SIG-M5 treated with dmso at 0.1 percent for 504 hours (cell line): ENCODE measurements around the gene NANOS2.
A peak's percentile ranks its signal among the peaks of the same experiment; 100 is the strongest.
"Not testable (repeated sequence)": the region's sequence is repeated elsewhere in the genome, so short reads cannot be mapped to it uniquely, and the experiment has no call there.

Experiments used
- DNase-seq: peaks from one replicate; lab custom pipeline; 2025; ENCODE audit not compliant: unreplicated experiment; lab: John Stamatoyannopoulos, UW

NANOS2 gene

DNA sequence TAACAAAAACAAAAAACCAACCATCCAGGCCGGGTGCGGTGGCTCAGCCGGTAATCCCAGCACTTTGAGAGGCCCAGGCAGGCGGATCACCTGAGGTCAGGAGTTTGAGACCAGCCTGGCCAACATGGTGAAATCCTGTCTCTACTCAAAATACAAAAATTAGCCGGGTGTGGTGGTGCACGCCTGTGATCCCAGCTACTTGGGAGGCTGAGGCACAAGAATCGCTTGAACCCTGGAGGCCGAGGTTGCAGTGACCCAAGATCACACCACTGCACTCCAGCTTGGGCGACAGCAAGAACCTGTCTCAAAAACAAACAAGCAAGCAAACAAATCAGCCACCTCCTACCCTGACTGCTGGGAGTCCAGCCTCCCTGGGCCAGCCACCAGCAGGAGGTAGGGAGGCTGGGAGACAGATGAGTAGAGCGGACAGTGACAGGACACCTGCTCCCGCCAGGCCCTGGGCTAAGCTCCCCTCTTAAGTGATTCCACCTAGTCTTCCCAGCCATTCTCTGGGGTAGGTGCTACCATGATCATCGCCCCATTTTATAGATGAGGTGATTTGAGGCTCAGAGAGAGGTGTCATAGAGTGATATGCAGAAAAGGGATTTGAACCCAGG lies 18.5 kb downstream of the NANOS2 start:
- DNase-seq: not testable (repeated sequence)

DNA sequence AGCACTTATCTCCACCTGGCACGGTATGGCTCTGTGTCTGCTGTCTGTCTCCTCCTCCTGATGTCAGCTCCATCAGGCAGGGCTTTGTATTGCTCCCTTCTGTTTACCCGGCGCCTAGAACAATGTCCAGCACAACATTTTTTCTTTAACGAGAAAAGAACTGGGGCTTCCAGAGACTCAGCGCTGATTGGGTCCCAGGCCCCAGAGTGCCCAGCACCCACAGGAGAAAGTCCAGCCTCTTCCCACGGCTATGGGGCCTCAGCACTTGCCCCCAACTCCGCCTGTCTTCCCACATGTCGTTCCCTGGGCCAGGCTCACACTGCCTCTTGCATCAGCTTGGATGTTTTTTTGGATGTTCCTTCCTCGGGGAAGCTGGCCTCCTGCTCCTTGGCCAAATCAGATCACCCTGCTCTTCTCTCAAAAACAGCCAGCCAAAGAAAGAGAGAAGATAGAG lies 19.0 kb downstream of the NANOS2 start:
- DNase-seq: no peak

DNA sequence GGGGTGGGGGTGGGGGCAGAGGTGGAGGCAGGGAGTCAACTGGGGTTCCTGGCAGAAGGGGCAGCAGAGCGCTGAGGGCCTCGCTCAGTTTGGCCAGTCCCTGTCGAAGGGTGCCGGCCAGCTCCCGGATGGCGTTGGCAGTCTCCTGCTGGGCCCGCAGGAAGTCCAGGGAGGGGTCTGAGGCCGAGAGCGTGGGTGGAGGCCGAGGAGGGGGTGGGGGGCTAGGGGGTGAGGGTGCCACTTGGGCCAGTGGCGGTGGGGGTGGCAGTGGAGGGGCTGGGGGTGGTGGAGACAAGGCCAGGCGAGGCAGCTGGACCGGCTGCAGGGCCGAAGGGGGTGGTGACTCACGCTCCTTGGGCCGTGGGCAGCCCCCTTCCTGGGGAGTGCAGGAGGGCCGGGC lies 23.7 kb downstream of the NANOS2 start:
- DNase-seq: no peak

DNA sequence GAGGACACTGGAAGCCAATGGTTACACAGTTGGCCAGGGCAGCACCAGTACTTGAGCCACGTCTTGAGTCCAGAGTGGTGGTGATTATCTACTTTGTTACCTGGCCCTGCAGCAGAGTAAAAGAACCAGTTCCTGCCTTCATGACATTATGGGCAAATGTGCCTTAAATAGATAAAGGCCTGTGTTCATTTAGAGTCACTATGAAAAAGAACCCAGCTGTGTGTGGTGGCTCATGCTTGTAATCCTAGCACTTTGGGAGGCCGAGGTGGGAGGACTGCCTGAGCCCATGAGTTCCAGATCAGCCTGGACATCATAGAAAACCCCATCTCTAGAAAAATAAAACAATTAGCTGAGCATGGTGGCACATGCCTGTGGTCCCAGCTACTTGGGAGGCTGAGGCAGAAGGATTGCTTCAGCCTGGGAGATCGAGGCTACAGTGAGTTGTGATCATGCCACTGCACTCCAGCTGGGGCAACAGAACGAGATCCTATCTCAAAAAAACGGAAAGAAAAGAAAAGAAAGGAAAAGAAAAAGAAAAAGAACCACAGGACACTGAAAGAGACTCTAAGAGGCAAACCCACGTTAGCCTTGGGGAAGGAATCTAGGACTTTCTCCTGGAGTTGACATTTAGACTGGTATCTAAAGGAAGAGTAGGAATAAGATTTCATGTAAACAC lies 25.2 kb downstream of the NANOS2 start:
- DNase-seq: no peak

GRCh38 chr19:45887200-45887710 lies 27.3 kb downstream of the NANOS2 start:
- no peak for DNase-seq

DNA sequence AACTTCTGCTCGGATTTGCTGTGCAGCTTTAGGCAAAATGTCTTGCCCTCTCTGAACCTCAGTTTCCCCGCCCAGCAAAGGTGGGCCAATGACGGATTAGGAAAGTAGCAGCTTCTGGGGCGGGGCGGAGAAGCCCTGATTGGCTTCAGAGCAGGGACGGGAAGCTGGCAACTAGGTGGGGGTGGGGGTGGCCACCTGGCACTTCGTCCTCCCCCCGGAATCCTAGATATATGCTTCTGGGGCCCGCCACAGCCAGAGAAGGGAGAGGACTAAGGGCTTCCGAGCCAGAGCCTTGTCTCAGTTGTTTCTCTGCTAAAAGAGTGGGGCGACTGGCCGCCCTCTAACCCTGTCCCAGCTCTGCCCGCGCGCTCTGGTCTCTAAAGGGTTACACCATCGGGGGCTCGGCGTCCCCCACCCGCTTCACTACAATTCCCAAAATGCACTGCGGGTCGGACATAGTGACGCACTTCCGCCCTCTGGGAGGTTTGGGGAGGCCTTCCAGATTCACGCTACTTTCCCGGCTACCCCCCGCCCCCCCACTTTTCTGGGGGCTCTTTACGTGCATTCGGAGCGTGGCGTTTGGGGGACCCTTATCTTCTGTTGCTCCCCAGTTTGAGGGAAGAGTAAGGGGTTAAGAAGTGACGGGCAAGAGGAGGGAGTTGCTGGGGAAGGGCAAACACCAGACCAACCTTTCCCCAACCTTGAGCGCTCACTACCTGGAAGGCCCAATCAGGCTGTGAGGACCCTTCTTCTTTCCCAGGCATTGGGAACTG lies 28.0 kb downstream of the NANOS2 start:
- peak; percentile 88 for DNase-seq

DNA sequence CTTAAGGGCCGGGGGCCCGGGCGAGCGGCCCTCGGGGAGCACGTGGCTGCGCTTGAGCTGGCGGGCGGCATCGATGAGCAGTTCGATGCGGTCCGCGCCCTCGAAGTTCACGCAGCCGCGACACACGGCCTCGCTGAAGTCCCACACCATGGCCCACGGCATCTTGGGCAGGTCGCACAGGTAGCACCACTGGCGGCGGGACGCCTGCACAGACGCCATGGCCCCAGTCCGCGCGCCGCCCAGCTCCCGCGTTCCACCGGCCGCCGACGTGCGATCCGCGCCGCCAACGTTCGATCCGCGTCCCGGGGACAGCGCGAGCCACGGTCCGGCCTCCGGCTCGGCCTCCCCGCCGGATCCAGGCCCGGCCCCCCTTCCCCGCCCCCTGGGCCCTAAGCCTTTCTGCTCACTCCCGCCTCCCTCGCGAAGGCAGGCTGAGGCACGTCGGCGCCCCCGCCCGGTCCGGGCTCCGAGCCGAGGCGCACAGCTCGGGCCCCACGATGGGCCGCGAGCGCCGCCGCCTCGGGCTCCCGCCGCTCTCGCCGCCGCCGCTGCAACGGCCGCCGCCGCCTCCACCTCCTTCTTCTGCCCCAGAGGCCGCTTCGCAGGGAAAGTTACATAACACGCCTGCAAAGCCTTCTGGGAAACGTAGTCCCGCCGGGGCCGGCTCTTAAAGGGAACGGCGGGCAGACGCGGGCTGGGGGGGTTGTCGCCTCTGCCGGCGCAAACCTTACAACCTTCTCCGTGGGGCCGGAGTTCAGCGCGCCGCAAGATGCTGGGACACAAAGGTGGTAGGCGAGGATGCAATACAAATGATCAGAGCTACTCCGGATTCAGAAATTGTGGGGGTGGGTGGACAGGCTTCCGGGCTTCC lies 28.8 kb downstream of the NANOS2 start, which contains the start of gene IRF2BP1:
IRF2BP1 (minus strand) TSS at position 586 of the 871 bp plus-strand sequence; CDS start at position 219, 367 bp downstream.
- peak; percentile 92 for DNase-seq

GRCh38 chr19:45884682-45885555 lies 29.7 kb downstream of the NANOS2 start:
- no peak for DNase-seq

DNA sequence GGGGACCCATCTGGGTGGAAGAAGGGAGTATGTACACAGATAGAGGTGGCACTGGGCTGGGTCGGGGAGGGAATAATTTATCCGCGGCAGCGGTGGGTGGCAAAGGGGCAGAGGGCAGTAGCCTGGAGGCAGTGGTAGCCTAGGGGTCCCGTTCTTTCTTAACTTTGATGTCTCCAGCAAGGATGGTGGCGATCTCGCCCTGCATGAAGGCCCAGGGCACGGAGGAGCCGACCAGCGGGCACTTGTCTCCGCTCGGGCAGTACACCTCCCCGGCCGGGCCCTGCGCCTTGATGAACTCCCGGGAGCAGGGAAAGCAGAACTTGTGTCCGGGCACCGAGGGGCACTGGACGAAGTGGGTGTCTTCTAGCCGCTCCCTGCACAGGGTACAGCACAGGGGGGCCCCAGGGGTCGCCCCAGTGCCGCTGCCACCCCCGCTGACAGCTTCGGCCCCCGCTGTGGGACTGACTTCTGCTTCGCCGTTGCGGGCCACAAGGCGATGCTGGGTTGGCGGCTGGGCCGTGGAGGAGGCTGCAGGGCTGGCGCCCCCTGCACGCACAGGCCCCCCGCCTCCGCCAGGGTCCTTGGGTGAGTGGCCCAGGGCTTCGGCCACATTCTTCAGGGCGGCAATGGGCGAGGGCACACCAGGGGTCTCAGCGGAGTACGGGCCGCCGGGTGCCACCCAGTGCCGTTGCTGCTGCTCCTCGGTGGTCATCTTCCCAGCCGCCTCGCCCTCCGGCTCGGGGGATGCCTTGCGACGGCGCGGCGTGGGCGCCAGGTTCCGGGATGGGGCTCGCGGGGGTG lies 30.5 kb downstream of the NANOS2 start:
- no peak for DNase-seq

DNA sequence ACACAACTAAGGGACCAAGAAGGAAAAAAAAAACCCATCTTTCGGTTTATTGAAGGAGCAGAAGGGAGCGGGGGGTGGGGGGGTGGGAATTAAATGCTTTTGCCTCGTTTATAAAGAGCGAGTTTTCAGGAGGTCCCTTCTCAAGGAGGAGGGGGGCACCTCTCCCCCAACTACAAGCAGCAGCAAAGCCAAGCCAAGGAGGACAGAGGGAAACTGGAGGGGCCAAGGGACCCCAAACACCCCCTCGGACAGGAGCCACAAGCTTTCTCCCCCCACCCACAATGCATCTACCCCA lies 31.0 kb downstream of the NANOS2 start:
- DNase-seq: no peak

DNA sequence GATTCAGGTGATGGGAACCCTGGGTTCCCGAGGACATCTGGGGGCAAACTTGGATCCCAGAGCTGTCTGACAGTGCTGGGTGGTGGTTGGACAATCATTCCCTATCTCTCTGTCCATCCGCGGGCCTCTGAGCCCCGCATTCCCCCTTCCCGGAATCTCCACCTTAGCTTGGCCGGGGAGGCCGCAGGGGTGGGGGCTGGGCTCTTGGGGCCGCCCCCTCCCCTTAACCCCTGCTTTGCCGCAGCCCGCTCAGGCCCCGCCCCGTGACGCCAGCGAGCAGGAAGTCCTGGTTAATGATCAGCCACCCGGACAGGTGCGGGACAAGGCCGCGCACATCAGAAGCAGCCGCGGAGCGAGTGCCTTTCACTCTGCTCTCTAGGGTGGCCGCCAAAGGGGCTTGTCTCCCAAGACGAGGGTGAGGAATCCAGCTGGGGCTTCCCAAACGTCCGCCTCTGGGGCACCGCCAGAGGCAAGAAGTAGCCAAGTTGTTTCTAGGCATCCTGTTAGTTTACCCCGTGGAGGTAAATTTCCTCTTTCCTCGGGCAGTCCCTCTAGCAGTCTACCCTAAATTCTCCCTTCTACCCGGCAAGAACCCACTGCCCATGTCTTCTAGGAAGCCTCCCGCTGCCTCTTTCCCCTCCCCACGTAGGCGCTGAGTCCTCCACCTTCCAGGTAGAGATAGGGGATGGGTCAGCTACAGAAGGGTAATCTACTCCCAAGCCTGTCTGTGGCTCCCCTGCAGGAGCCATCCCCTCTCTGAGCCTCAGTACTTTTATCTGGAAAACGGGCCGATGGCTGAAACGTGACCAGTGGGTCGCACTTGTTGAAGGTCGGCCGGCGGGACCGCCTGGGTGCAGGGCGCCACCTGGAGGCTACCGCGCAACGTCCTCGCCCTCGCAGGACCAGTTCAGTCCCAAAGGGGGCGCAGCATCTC lies 31.7 kb downstream of the NANOS2 start:
- peak; percentile 80 for DNase-seq

GRCh38 chr19:45881909-45882528 lies 32.6 kb downstream of the NANOS2 start:
- DNase-seq: no peak

DNA sequence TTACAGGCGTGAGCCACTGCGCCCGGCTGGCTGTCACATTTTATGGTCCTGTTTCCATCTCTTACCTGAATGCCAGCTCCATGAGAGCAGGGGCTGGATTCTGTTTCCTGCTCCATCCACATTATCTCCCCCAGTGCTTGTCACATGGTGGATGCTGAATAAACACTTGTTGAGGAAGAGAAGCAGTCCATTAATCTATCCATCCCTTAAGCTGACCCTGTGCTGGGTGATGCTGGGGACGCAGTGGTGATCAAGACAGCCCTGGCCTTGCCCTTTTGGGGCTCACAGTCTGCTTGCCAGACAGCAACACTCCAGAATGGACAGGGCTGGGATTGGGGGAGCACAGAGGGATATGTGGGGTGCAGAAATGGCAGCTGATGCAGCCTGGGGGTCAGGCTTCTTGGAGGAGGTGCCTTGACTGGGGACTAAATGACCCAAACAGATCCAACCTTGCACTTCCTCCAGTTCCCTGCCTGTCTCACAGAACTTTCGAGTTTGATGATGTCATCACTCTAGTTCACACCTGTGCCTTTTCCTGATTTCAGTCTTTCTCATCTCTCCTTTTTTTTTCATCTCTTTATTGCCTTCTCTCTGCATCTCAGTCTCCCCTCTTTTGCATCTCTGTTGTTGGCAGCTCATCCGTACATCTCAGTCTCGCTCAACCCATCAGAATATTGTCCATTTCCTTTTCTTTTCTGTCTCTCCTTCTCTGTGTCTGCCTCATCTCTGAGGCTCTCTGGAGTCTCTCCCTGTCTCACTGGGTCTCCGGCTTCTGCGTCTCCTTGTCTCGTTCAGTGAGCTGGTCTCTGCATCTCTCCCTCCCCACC lies 33.3 kb downstream of the NANOS2 start:
- DNase-seq: no peak

- DNase-seq: no peak
Observed at GRCh38 chr19:45879971-45880370, 34.6 kb downstream of the NANOS2 start.

GRCh38 chr19:45879055-45879454 lies 35.5 kb downstream of the NANOS2 start:
- DNase-seq: no peak

DNA sequence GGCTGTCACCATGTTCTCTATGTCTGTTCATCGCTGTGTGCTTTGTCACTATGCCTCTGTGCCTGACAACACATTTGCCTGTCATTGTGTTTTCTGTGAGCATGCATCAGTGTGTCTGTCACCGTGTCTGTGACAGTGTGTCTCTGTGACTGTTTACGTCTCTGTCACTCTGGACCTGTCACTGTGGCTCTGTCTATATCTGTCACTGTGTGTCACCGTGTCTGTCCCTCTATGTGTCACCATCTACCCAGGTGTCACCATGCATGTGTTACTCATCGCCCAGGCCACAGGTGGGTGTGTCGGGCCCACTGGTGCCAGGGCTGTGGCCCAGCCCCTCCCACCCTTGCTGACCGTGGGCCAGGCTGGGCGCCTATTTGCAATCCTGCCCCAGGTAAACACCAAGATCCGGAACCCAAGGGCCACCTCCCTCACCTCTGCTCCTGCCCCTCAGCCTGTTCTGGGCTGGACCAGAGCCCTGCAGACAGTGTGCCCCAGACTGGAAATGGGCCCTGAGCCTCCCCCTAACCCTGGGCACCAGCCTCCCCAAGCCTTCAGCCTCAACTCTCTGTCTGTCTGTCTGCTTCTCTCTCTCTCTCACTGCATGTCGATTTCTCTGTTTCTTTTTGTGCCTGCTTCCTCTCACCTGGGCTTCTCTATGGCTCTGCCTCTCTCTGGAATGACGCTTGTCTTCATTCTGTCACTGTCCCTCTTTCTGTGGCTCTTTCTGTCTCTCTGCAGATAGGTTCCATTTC lies 36.4 kb downstream of the NANOS2 start:
- no peak for DNase-seq
